Neural cell (in vitro differentiated cells): Measurements from ENCODE around the gene PTPRT. TPM values are rescaled to one million over a fixed set of nuclear protein-coding genes. Genes with fewer than 3 reads are reported as not detected.

ENCODE experiments used
- H2AFZ ChIP-seq: fragments of 200-600, 300-800 bp; sonication (generic), shearing (Covaris generic); 2 replicates; pipeline ENCODE4 v1.6.0; 2014; ENCODE audit warnings: low read depth, mild to moderate bottlenecking, antibody characterized with exemption, low read length, moderate library complexity
- H3F3A ChIP-seq: fragments of 200-600 bp; shearing (Covaris generic); 2 replicates; pipeline ENCODE4 v1.6.1; 2016; ENCODE audit warnings: mild to moderate bottlenecking, moderate library complexity, mixed read lengths, antibody characterized with exemption, low read length; ENCODE audit not compliant: insufficient read depth, poor library complexity, severe bottlenecking
- H3K27ac ChIP-seq: fragments of 200-600, 300-800 bp; sonication (generic), shearing (Covaris generic); 2 replicates; pipeline ENCODE4 v1.5.1; 2014; ENCODE audit warnings: mild to moderate bottlenecking, low read length, moderate library complexity
- H3K27me3 ChIP-seq: fragments of 300-800, 200-600 bp; sonication (generic), shearing (Covaris generic); 2 replicates; pipeline ENCODE4 v1.6.0; 2014; ENCODE audit warnings: mild to moderate bottlenecking, low read depth, low read length, moderate library complexity; ENCODE audit not compliant: insufficient read depth
- H3K36me3 ChIP-seq: fragments of 300-800, 200-600 bp; sonication (generic), shearing (Covaris generic); 2 replicates; pipeline ENCODE4 v1.5.1; 2014; ENCODE audit warnings: mild to moderate bottlenecking, antibody characterized with exemption, low read length, moderate library complexity; ENCODE audit not compliant: insufficient read depth
- H3K4me2 ChIP-seq: fragments of 300-800, 200-600 bp; sonication (generic), shearing (Covaris generic); 2 replicates; pipeline ENCODE4 v1.6.0; 2014; ENCODE audit warnings: mild to moderate bottlenecking, low read length
- H3K4me3 ChIP-seq: fragments of 300-800, 200-600 bp; sonication (generic), shearing (Covaris generic); 2 replicates; pipeline ENCODE4 v1.5.1; 2014; ENCODE audit warnings: mild to moderate bottlenecking, low read length, moderate library complexity
- H3K79me2 ChIP-seq: fragments of 200-600 bp; shearing (Covaris generic); replicated peaks from 2 replicates; pipeline ENCODE4 v1.6.0; 2014; ENCODE audit warnings: mild to moderate bottlenecking, low read length, moderate library complexity; ENCODE audit not compliant: insufficient read depth
- H3K9ac ChIP-seq: fragments of 300-800, 200-600 bp; sonication (generic), shearing (Covaris generic); 2 replicates; pipeline ENCODE4 v1.6.1; 2016; ENCODE audit warnings: mild to moderate bottlenecking, low read length, mixed read lengths
- H3K9me2 ChIP-seq: fragments of 200-600 bp; shearing (Covaris generic); 2 replicates; pipeline ENCODE4 v1.6.1; 2016; ENCODE audit warnings: mild to moderate bottlenecking, low read length, mixed read lengths; ENCODE audit not compliant: insufficient read depth
- H3K9me3 ChIP-seq: fragments of 200-600, 300-800 bp; sonication (generic), shearing (Covaris generic); 2 replicates; pipeline ENCODE4 v1.6.1; 2016; ENCODE audit warnings: mild to moderate bottlenecking, mixed run types, low read length, moderate library complexity, mixed read lengths
- H4K20me1 ChIP-seq: fragments of 200-600 bp; shearing (Covaris generic); 2 replicates; pipeline ENCODE4 v1.6.1; 2016; ENCODE audit warnings: mild to moderate bottlenecking, mixed run types; ENCODE audit not compliant: insufficient read depth
- CTCF ChIP-seq: fragments of 450-650 bp; IDR thresholded peaks from 2 replicates; pipeline ENCODE4 v1.5.1; 2014; ENCODE audit warnings: antibody characterized with exemption, mild to moderate bottlenecking, moderate library complexity; ENCODE audit not compliant: poor library complexity, severe bottlenecking
- EP300 ChIP-seq: fragments of 450-650 bp; conservative IDR thresholded peaks from 2 replicates; pipeline ENCODE4 v1.6.1; 2014; ENCODE audit warnings: antibody characterized with exemption, mild to moderate bottlenecking, moderate library complexity; ENCODE audit not compliant: poor library complexity, severe bottlenecking
- EZH2 ChIP-seq: fragments of 200-600, 300-800 bp; shearing (Covaris generic), sonication (generic); IDR thresholded peaks from 2 replicates; pipeline ENCODE4 v1.6.1; 2014; ENCODE audit warnings: antibody characterized with exemption, low read length, borderline replicate concordance, mild to moderate bottlenecking; ENCODE audit not compliant: insufficient read depth, poor library complexity, severe bottlenecking
- MXI1 ChIP-seq: fragments of 450-650 bp; conservative IDR thresholded peaks from 2 replicates; pipeline ENCODE4 v1.6.1; 2014; ENCODE audit warnings: antibody characterized with exemption, mild to moderate bottlenecking; ENCODE audit not compliant: poor library complexity, severe bottlenecking
- POLR2AphosphoS5 ChIP-seq: IDR thresholded peaks from 2 replicates; pipeline ENCODE4 v1.6.1; 2012
- RAD21 ChIP-seq: fragments of 450-650 bp; conservative IDR thresholded peaks from 2 replicates; pipeline ENCODE4 v1.6.1; 2014; ENCODE audit warnings: antibody characterized with exemption, mild to moderate bottlenecking, moderate library complexity
- SMC3 ChIP-seq: fragments of 450-650 bp; conservative IDR thresholded peaks from 2 replicates; pipeline ENCODE4 v1.6.1; 2014; ENCODE audit warnings: antibody characterized with exemption, mild to moderate bottlenecking, moderate library complexity; ENCODE audit not compliant: poor library complexity
- TAF1 ChIP-seq: IDR thresholded peaks from 2 replicates; pipeline ENCODE4 v1.6.1; 2012; ENCODE audit warnings: low read depth
- polyA plus RNA-seq: library from polyadenylated mRNA; depleted of rRNA; stranded (reverse); fragments of >200 nt; gene quantifications from 2 replicates; pipeline ENCODE4 v1.2.3, GENCODE V29; 2014
- TF ChIP-seq, protein P1 (sequence below): IDR thresholded peaks from 2 replicates; pipeline ENCODE4 v1.6.1; 2012; ENCODE audit warnings: borderline replicate concordance

Gene PTPRT
- polyA plus RNA-seq, 1 donor from 2014 or later, result 9.2 TPM

DNA sequence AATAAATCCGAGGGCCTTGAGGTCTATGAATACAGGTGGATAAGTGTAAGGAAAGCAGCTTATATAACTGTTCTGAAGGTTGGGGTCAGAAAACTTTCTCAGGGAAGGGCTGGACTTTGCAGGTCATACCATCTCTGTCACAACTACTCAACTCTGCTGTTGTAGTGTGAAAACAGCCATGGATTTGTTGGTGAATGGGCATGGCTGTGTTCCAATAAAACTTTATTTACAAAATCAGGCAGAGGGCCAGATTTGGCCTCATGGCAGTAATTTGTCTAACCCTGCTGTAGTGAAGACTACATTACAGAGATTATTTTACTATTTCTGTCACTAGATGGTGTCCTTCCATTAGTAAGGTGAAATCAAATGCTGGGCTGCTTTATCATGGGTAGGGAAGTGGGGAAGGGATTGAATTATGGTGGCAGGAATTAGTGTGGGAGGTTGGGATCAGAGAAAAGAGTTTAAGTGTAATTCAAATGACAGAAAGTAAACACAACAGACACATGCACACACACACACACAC, 1161.9 kb downstream of the PTPRT start:
- Histone ChIP-seq H3K27ac (no peak overlapping the region), H3K9ac (no peak overlapping the region), H3K79me2 (no peaks in the 10 kb centered on the region), H3K4me2 (no peak overlapping the region), H4K20me1 (no peaks in the 10 kb centered on the region), H3K9me2 (no peaks in the 10 kb centered on the region), H2AFZ (no peak overlapping the region), H3K27me3 (no peaks in the 10 kb centered on the region), H3F3A (no peaks in the 10 kb centered on the region), H3K4me3 (no peak overlapping the region), H3K36me3 (no peaks in the 10 kb centered on the region), H3K9me3 (no peaks in the 10 kb centered on the region)
- peak; percentile 70 for TF ChIP-seq RAD21
- peak; percentile 71 for TF ChIP-seq SMC3
- TF ChIP-seq, protein P1, sequence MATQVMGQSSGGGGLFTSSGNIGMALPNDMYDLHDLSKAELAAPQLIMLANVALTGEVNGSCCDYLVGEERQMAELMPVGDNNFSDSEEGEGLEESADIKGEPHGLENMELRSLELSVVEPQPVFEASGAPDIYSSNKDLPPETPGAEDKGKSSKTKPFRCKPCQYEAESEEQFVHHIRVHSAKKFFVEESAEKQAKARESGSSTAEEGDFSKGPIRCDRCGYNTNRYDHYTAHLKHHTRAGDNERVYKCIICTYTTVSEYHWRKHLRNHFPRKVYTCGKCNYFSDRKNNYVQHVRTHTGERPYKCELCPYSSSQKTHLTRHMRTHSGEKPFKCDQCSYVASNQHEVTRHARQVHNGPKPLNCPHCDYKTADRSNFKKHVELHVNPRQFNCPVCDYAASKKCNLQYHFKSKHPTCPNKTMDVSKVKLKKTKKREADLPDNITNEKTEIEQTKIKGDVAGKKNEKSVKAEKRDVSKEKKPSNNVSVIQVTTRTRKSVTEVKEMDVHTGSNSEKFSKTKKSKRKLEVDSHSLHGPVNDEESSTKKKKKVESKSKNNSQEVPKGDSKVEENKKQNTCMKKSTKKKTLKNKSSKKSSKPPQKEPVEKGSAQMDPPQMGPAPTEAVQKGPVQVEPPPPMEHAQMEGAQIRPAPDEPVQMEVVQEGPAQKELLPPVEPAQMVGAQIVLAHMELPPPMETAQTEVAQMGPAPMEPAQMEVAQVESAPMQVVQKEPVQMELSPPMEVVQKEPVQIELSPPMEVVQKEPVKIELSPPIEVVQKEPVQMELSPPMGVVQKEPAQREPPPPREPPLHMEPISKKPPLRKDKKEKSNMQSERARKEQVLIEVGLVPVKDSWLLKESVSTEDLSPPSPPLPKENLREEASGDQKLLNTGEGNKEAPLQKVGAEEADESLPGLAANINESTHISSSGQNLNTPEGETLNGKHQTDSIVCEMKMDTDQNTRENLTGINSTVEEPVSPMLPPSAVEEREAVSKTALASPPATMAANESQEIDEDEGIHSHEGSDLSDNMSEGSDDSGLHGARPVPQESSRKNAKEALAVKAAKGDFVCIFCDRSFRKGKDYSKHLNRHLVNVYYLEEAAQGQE, result no peak
- peak; percentile 58 for TF ChIP-seq CTCF
- TF ChIP-seq MXI1, result no peak

DNA sequence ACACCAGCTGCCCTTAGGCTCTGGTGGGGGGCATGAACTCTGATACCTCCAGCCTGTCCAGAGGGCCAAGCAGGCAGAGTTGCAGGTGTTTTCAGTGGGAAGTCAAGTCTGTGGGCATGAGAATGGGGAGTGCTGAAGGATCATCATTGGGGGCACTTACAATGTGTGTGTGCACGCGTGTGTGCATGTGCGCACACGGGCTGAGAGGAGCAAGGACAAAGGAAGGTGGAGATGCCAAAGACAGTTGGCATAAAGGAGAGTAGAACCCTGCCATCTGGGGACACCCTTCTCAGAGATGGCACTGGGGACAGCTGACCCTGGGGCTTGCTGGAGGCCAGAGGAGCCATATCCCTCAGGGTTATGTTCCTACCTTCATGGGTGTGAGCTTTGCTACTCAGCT, 1163.1 kb downstream of the PTPRT start:
- H3K27me3 ChIP-seq, result no peaks in the 10 kb centered on the region
- H3K4me2 ChIP-seq, result no peak overlapping the region
- H3K27ac ChIP-seq, result no peak overlapping the region
- no peaks in the 10 kb centered on the region for H3K9me2 ChIP-seq
- H3K36me3 ChIP-seq, result no peaks in the 10 kb centered on the region
- TF ChIP-seq CTCF (no peak), EP300 (no peak), MXI1 (no peak), TAF1 (no peak), RAD21 (no peak), POLR2AphosphoS5 (no peak), SMC3 (no peak), EZH2 (no peak)
- TF ChIP-seq, protein P1, result no peak
- no peak overlapping the region for H3K9ac ChIP-seq
- no peaks in the 10 kb centered on the region for H3K9me3 ChIP-seq
- no peak overlapping the region for H2AFZ ChIP-seq
- no peak overlapping the region for H3K4me3 ChIP-seq
- no peaks in the 10 kb centered on the region for H3F3A ChIP-seq
- no peaks in the 10 kb centered on the region for H3K79me2 ChIP-seq
- no peaks in the 10 kb centered on the region for H4K20me1 ChIP-seq
